ENCODE data around the gene IGSF21.

The IGSF21 gene

GRCh38 chr1:18230840-18231239, 123.2 kb downstream of the IGSF21 start:
- Histone ChIP-seq H3K9ac (no peak overlapping the region), H3K79me2 (ENCODE audit: insufficient read depth, low read depth) (no peaks in the 10 kb centered on the region), H3K27me3 (ENCODE audit: insufficient read depth, low read depth) (no peaks in the 10 kb centered on the region), H2AFZ (ENCODE audit: low read depth) (no peak overlapping the region), H3K4me1 (ENCODE audit: low read depth, poor library complexity, severe bottlenecking) (no peaks in the 10 kb centered on the region), H3K4me2 (no peak overlapping the region), H4K20me1 (ENCODE audit: insufficient read depth) (no peaks in the 10 kb centered on the region), H3K27ac (no peak overlapping the region), H3K4me3 (IDR thresholded peaks at IDR 0.05; ENCODE audit: insufficient read depth, low read depth, low read length) (no peak overlapping the region), H3K36me3 (ENCODE audit: insufficient read depth) (no peaks in the 10 kb centered on the region)
- no peak for TF ChIP-seq CTCF (conservative IDR thresholded peaks at IDR 0.05; ENCODE audit: low read depth, low read length)

- H3K79me2 ChIP-seq (ENCODE audit: insufficient read depth, low read depth): no peaks in the 10 kb centered on the region
- no peak overlapping the region for H3K4me2 ChIP-seq
- no peaks in the 10 kb centered on the region for H3K4me1 ChIP-seq (ENCODE audit: low read depth, poor library complexity, severe bottlenecking)
- H2AFZ ChIP-seq (ENCODE audit: low read depth): no peak overlapping the region
- no peaks in the 10 kb centered on the region for H4K20me1 ChIP-seq (ENCODE audit: insufficient read depth)
- no peaks in the 10 kb centered on the region for H3K36me3 ChIP-seq (ENCODE audit: insufficient read depth)
- no peak overlapping the region for H3K9ac ChIP-seq
- peak; percentile 62 for TF ChIP-seq CTCF (conservative IDR thresholded peaks at IDR 0.05; ENCODE audit: low read depth, low read length)
- no peak overlapping the region for H3K27ac ChIP-seq
- H3K27me3 ChIP-seq (ENCODE audit: insufficient read depth, low read depth): no peaks in the 10 kb centered on the region
- H3K4me3 ChIP-seq (IDR thresholded peaks at IDR 0.05; ENCODE audit: insufficient read depth, low read depth, low read length): no peak overlapping the region
These were observed 124.5 kb downstream of the IGSF21 start for GRCh38 chr1:18232052-18232451.

GRCh38 chr1:18233176-18233864, 125.7 kb downstream of the IGSF21 start:
- Histone ChIP-seq H3K27me3 (ENCODE audit: insufficient read depth, low read depth) (no peaks in the 10 kb centered on the region), H4K20me1 (ENCODE audit: insufficient read depth) (no peaks in the 10 kb centered on the region), H2AFZ (ENCODE audit: low read depth) (no peak overlapping the region), H3K27ac (no peak overlapping the region), H3K4me3 (IDR thresholded peaks at IDR 0.05; ENCODE audit: insufficient read depth, low read depth, low read length) (no peak overlapping the region), H3K4me1 (ENCODE audit: low read depth, poor library complexity, severe bottlenecking) (no peaks in the 10 kb centered on the region), H3K9ac (no peak overlapping the region), H3K79me2 (ENCODE audit: insufficient read depth, low read depth) (no peaks in the 10 kb centered on the region), H3K4me2 (no peak overlapping the region), H3K36me3 (ENCODE audit: insufficient read depth) (no peaks in the 10 kb centered on the region)
- TF ChIP-seq CTCF (conservative IDR thresholded peaks at IDR 0.05; ENCODE audit: low read depth, low read length): no peak

- Histone ChIP-seq H3K4me3 (IDR thresholded peaks at IDR 0.05; ENCODE audit: insufficient read depth, low read depth, low read length) (no peak overlapping the region), H3K4me1 (ENCODE audit: low read depth, poor library complexity, severe bottlenecking) (no peaks in the 10 kb centered on the region), H3K36me3 (ENCODE audit: insufficient read depth) (no peaks in the 10 kb centered on the region), H3K27me3 (ENCODE audit: insufficient read depth, low read depth) (no peaks in the 10 kb centered on the region), H3K9ac (no peak overlapping the region), H3K79me2 (ENCODE audit: insufficient read depth, low read depth) (no peaks in the 10 kb centered on the region), H3K4me2 (no peak overlapping the region), H3K27ac (no peak overlapping the region), H2AFZ (ENCODE audit: low read depth) (no peak overlapping the region), H4K20me1 (ENCODE audit: insufficient read depth) (no peaks in the 10 kb centered on the region)
- TF ChIP-seq CTCF (conservative IDR thresholded peaks at IDR 0.05; ENCODE audit: low read depth, low read length): peak; percentile 69
These were observed 127.2 kb downstream of the IGSF21 start for GRCh38 chr1:18234790-18235242.
